ENCODE results near the gene NDUFA8. TPM values are rescaled to one million over a fixed set of nuclear protein-coding genes. Genes with fewer than 3 reads are reported as not detected.
A peak's percentile ranks its signal among the peaks of the same experiment; 100 is the strongest.

Gene NDUFA8
- total RNA-seq (2014; rRNA removed; shearing (Covaris generic)) (36.6 and 39.7 TPM in 2 replicates), polyA plus RNA-seq (2016; fragmentation: Nextera tagmentation; extraction: Ambion mirVana) (139 and 144 TPM in 2 replicates)
- long read RNA-seq, transcript NDUFA8-201 (4 exons, 844 nt), result major isoform, 40 of 43 reads
- long read RNA-seq, partial matches to known transcripts, result 0 of 43 reads
- long read RNA-seq, other reads (novel, unspliced or antisense), result 3 of 43 reads

- Histone ChIP-seq H3K9me2 (ENCODE audit: insufficient read depth) (no peaks in the 10 kb centered on the region), H3K79me2 (replicated peaks; ENCODE audit: insufficient read depth) (peaks cover 44% of the 10 kb centered on the region), H3K27ac (ENCODE audit: low read depth) (no peak within 1 kb of the TSS), H3K27me3 (ENCODE audit: insufficient read depth) (no peaks in the 10 kb centered on the region), H2AFZ (peak within 1 kb of the TSS; percentile 84; the same call in 1 of the 2 replicates), H4K20me1 (replicated peaks; ENCODE audit: insufficient read depth) (peaks cover 11% of the 10 kb centered on the region), H3K4me2 (peak within 1 kb of the TSS; percentile 97), H3F3A (replicated peaks; ENCODE audit: low read depth) (no peaks in the 10 kb centered on the region), H3K4me1 (ENCODE audit: insufficient read depth) (peaks cover 8% of the 10 kb centered on the region; the same call in 1 of the 2 replicates), H3K36me3 (ENCODE audit: insufficient read depth) (no peaks in the 10 kb centered on the region), H3K4me3 (peak within 1 kb of the TSS; percentile 96)
- peak within 1 kb of the TSS; percentile 97 for H3K4me3 Mint-ChIP-seq
- peaks cover 5% of the 10 kb centered on the region for H3K27me3 Mint-ChIP-seq (ENCODE audit: insufficient read depth, low read depth, poor library complexity)
- ATAC-seq (peak; percentile 91), DNase-seq (ENCODE audit: low spot score) (peak; percentile 98)
- peak within 1 kb of the TSS; percentile 96 for H3K27ac Mint-ChIP-seq
- H3K9me3 Mint-ChIP-seq, result peaks cover 10% of the 10 kb centered on the region
- no peak for TF ChIP-seq ZNF114 (CRISPR knock-in tag; IDR thresholded peaks at IDR 0.05)
- TF ChIP-seq EZH2phosphoT487 (IDR thresholded peaks at IDR 0.05; ENCODE audit: unreplicated experiment), result no peak
- TF ChIP-seq ETS1 (IDR thresholded peaks at IDR 0.05), result 0 out of 2 replicates have a peak, but pooled peaks have one; percentile 38
- peak; percentile 97 for TF ChIP-seq POLR2AphosphoS5 (IDR thresholded peaks at IDR 0.05; ENCODE audit: low read depth)
- TF ChIP-seq, protein P1, sequence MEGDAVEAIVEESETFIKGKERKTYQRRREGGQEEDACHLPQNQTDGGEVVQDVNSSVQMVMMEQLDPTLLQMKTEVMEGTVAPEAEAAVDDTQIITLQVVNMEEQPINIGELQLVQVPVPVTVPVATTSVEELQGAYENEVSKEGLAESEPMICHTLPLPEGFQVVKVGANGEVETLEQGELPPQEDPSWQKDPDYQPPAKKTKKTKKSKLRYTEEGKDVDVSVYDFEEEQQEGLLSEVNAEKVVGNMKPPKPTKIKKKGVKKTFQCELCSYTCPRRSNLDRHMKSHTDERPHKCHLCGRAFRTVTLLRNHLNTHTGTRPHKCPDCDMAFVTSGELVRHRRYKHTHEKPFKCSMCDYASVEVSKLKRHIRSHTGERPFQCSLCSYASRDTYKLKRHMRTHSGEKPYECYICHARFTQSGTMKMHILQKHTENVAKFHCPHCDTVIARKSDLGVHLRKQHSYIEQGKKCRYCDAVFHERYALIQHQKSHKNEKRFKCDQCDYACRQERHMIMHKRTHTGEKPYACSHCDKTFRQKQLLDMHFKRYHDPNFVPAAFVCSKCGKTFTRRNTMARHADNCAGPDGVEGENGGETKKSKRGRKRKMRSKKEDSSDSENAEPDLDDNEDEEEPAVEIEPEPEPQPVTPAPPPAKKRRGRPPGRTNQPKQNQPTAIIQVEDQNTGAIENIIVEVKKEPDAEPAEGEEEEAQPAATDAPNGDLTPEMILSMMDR (conservative IDR thresholded peaks at IDR 0.05; ENCODE audit: low read depth in 2 of 2), result 0 out of 4 replicates have a peak, but pooled peaks of 1 of the 2 experiments have one; percentile 7
- TF ChIP-seq CREB1 (CRISPR knock-in tag; IDR thresholded peaks at IDR 0.05; ENCODE audit: low read depth), result no peak
- peaks cover 7% of the 10 kb centered on the region; the same call in 2 of the 3 replicates for H3K4me1 Mint-ChIP-seq
- peaks cover 4% of the 10 kb centered on the region; the same call in 1 of the 3 replicates for H3K36me3 Mint-ChIP-seq (ENCODE audit: low read depth)
These were observed at the start of gene NDUFA8, which contains the start of gene MORN5 for GRCh38 chr9:122159026-122159924. TSS of gene NDUFA8 (minus strand) at chr9:122159779. CDS start at chr9:122159677, 102 bp downstream. TSS of gene MORN5 (plus strand) at chr9:122159908. CDS start at chr9:122159973, 65 bp downstream.

DNA sequence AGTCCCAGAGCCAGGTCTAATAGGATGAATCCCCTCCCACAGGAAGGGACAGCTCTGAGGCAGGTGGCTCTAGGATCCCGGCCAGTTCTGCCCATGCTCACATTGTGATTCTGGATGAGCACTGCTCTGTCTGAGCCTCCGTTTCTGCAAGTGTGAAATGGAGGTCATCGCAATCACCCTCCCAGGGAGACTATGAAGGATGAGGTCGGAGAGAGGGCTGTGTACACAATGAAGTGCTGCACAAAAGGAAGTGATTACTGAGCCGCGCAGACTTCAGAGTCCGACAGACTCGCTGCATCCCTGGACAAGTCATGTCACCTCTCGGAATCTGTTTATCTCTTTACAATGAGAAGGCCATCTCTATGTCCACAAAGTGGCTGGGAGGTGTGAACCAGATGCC lies 47.5 kb upstream of the NDUFA8 start:
- Mint-ChIP-seq H3K4me1 (peaks cover 14% of the 10 kb centered on the region), H3K4me3 (no peak overlapping the region), H3K9me3 (no peaks in the 10 kb centered on the region), H3K27me3 (ENCODE audit: insufficient read depth, low read depth, poor library complexity) (peaks cover 18% of the 10 kb centered on the region), H3K36me3 (ENCODE audit: low read depth) (no peaks in the 10 kb centered on the region; the same call in 2 of the 3 replicates), H3K27ac (no peak overlapping the region)
- Histone ChIP-seq H3K9me2 (ENCODE audit: insufficient read depth) (0 out of 2 replicates have a peak, but pooled peaks cover 5% of the 10 kb centered on the region), H3K79me2 (replicated peaks; ENCODE audit: insufficient read depth) (no peaks in the 10 kb centered on the region), H3K4me2 (no peak overlapping the region), H3K27me3 (ENCODE audit: insufficient read depth) (peaks cover 17% of the 10 kb centered on the region), H3K4me1 (ENCODE audit: insufficient read depth) (peaks cover 13% of the 10 kb centered on the region), H3K27ac (ENCODE audit: low read depth) (no peak overlapping the region), H4K20me1 (replicated peaks; ENCODE audit: insufficient read depth) (no peaks in the 10 kb centered on the region), H3K4me3 (no peak overlapping the region), H2AFZ (no peak overlapping the region), H3K36me3 (ENCODE audit: insufficient read depth) (no peaks in the 10 kb centered on the region), H3F3A (replicated peaks; ENCODE audit: low read depth) (no peaks in the 10 kb centered on the region)
- ATAC-seq, result no peak
- no peak for DNase-seq (ENCODE audit: low spot score)
- TF ChIP-seq CREB1 (CRISPR knock-in tag; IDR thresholded peaks at IDR 0.05; ENCODE audit: low read depth) (no peak), ZNF331 (CRISPR knock-in tag; IDR thresholded peaks at IDR 0.05; ENCODE audit: low read depth) (no peak)
- TF ChIP-seq, protein P1 (conservative IDR thresholded peaks at IDR 0.05; ENCODE audit: low read depth in 2 of 2), result no peak

Measured in GM23338 (cell line).